HCT116 (cell line): ENCODE data around the gene MXRA7.

Experiments
- CTCF ChIP-seq, 3 experiments: fragments of 200-600 bp in 1 of 3; sonication (generic) in 1 of 3; IDR thresholded peaks in 2 of 3; conservative IDR thresholded peaks in 1 of 3; 2 replicates each; pipeline ENCODE4 v1.5.1; 2012 to 2017; ENCODE audit warnings: low read depth in 2 of 3, low read length in 2 of 3, antibody characterized with exemption in 1 of 3, borderline replicate concordance in 1 of 3, control low read depth in 1 of 3, mild to moderate bottlenecking in 1 of 3, mixed read lengths in 1 of 3, mixed run types in 1 of 3, moderate library complexity in 1 of 3; ENCODE audit not compliant: insufficient read depth in 1 of 3
- EGR1 ChIP-seq: IDR thresholded peaks from 2 replicates; pipeline ENCODE4 v1.6.1; 2012; ENCODE audit warnings: low read depth
- ELF1 ChIP-seq: IDR thresholded peaks from 2 replicates; pipeline ENCODE4 v1.6.1; 2012; ENCODE audit warnings: low read depth, borderline replicate concordance
- YY1 ChIP-seq: IDR thresholded peaks from 2 replicates; pipeline ENCODE4 v1.6.1; 2011; ENCODE audit warnings: low read length, low read depth, moderate library complexity, mild to moderate bottlenecking; ENCODE audit not compliant: insufficient replicate concordance; ENCODE audit errors: extremely low read depth

- TF ChIP-seq EGR1 (no peak), CTCF (IDR thresholded peaks at IDR 0.05 in 2 of 3, conservative IDR thresholded peaks at IDR 0.05 in 1 of 3; ENCODE audit: borderline replicate concordance in 1 of 3, insufficient read depth in 1 of 3, low read depth in 2 of 3, low read length in 2 of 3) (no peak), YY1 (no peak), ELF1 (no peak)
These were observed 72.5 kb downstream of the MXRA7 start for GRCh38 chr17:76638263-76638662.
